Neuronal stem cell (in vitro differentiated cells): Measurements from ENCODE around the gene DHRS7.
"Not testable (repeated sequence)": the region's sequence is repeated elsewhere in the genome, so short reads cannot be mapped to it uniquely, and the experiment has no call there.

ENCODE experiments used
- DNase-seq: peaks from one replicate; pipeline ENCODE4 v3.0.0-alpha.2; 2013; ENCODE audit warnings: low spot score
- H2AFZ ChIP-seq: one replicate; pipeline ENCODE4 v1.6.1; 2013; ENCODE audit warnings: mild to moderate bottlenecking, low read length, inconsistent platforms
- H2AK5ac ChIP-seq: 2 replicates; pipeline ENCODE4 v1.6.1; 2013; ENCODE audit warnings: low read depth, mild to moderate bottlenecking, inconsistent platforms, low read length, moderate library complexity, mixed read lengths
- H2BK120ac ChIP-seq: 2 replicates; pipeline ENCODE4 v1.6.1; 2013; ENCODE audit warnings: low read depth, mild to moderate bottlenecking, inconsistent platforms, low read length, moderate library complexity, mixed read lengths
- H2BK12ac ChIP-seq: one replicate; pipeline ENCODE4 v1.6.1; 2013; ENCODE audit warnings: low read length, inconsistent platforms
- H2BK15ac ChIP-seq: 2 replicates; pipeline ENCODE4 v1.6.1; 2013; ENCODE audit warnings: mild to moderate bottlenecking, low read length, inconsistent platforms, mixed read lengths
- H2BK5ac ChIP-seq: one replicate; pipeline ENCODE4 v1.6.1; 2013; ENCODE audit warnings: inconsistent platforms, mild to moderate bottlenecking, low read length, moderate library complexity
- H3K14ac ChIP-seq: one replicate; pipeline ENCODE4 v1.6.1; 2013; ENCODE audit warnings: low read length, inconsistent platforms
- H3K18ac ChIP-seq: 2 replicates; pipeline ENCODE4 v1.6.1; 2013; ENCODE audit warnings: low read length, inconsistent platforms
- H3K23ac ChIP-seq: 2 replicates; pipeline ENCODE4 v1.6.1; 2013; ENCODE audit warnings: low read depth, mild to moderate bottlenecking, mixed read lengths, low read length, inconsistent platforms; ENCODE audit not compliant: poor library complexity
- H3K27ac ChIP-seq: replicated peaks from 3 replicates; pipeline ENCODE4 v1.5.1; 2013; ENCODE audit warnings: low read length, inconsistent platforms
- H3K27me3 ChIP-seq, 3 experiments: 2 replicates each; pipeline ENCODE4 v1.6.1; 2013; ENCODE audit warnings: low read length in 3 of 3, mild to moderate bottlenecking in 2 of 3, inconsistent platforms in 1 of 3, low read depth in 1 of 3, mixed read lengths in 1 of 3, moderate library complexity in 1 of 3; ENCODE audit not compliant: control insufficient read depth in 3 of 3, insufficient read depth in 3 of 3
- H3K36me3 ChIP-seq, 2 donors: replicated peaks in 1 of 2; 2 replicates each; pipeline ENCODE4 v1.6.1; 2013; ENCODE audit warnings: low read length in 2 of 2; ENCODE audit not compliant: control insufficient read depth in 2 of 2, insufficient read depth in 2 of 2
- H3K4ac ChIP-seq: 2 replicates; pipeline ENCODE4 v1.6.1; 2013; ENCODE audit warnings: inconsistent platforms, mild to moderate bottlenecking, low read length, moderate library complexity
- H3K4me1 ChIP-seq, 2 donors: 1 replicate in 1 of 2; 2 replicates in 1 of 2; pipeline ENCODE4 v1.6.1; 2013; ENCODE audit warnings: low read length in 2 of 2, low read depth in 1 of 2; ENCODE audit not compliant: control insufficient read depth in 2 of 2, insufficient read depth in 1 of 2
- H3K4me2 ChIP-seq: one replicate; pipeline ENCODE4 v1.6.1; 2013; ENCODE audit warnings: mild to moderate bottlenecking, low read length, inconsistent platforms; ENCODE audit not compliant: insufficient read depth, poor library complexity, severe bottlenecking
- H3K4me3 ChIP-seq, 2 donors: 2 replicates each; pipeline ENCODE4 v1.5.1; 2013; ENCODE audit warnings: low read length in 2 of 2, mild to moderate bottlenecking in 2 of 2, inconsistent platforms in 1 of 2, moderate library complexity in 1 of 2
- H3K79me1 ChIP-seq: one replicate; pipeline ENCODE4 v1.6.1; 2013; ENCODE audit warnings: low read depth, mild to moderate bottlenecking, inconsistent platforms, low read length, moderate library complexity
- H3K9ac ChIP-seq: one replicate; pipeline ENCODE4 v1.6.1; 2013; ENCODE audit warnings: mild to moderate bottlenecking, low read depth, low read length, inconsistent platforms; ENCODE audit not compliant: poor library complexity
- H3K9me3 ChIP-seq, 2 donors: replicated peaks in 1 of 2; 2 replicates each; pipeline versions ENCODE3 to v1.6.1; 2013; ENCODE audit warnings: low read length in 2 of 2, mild to moderate bottlenecking in 2 of 2, inconsistent platforms in 1 of 2, low read depth in 1 of 2, mixed read lengths in 1 of 2, moderate library complexity in 1 of 2; ENCODE audit not compliant: control insufficient read depth in 2 of 2, insufficient read depth in 1 of 2
- H4K8ac ChIP-seq: one replicate; pipeline ENCODE4 v1.6.1; 2013; ENCODE audit warnings: low read depth, mild to moderate bottlenecking, inconsistent platforms, low read length, moderate library complexity
- H4K91ac ChIP-seq: one replicate; pipeline ENCODE4 v1.6.1; 2013; ENCODE audit warnings: low read length, low read depth, mild to moderate bottlenecking, inconsistent platforms; ENCODE audit not compliant: poor library complexity
- WGBS, 2 donors: extraction: QIAGEN DNeasy Blood & Tissue Kit; methylation state at CpG; one replicate each; pipeline ENCODE4 v1.1.7; 2013; ENCODE audit warnings: missing lambda C conversion rate in 2 of 2, mixed read lengths in 1 of 2; ENCODE audit not compliant: insufficient read length in 2 of 2, insufficient replicate concordance in 1 of 2; ENCODE audit errors: extremely low coverage in 2 of 2; 5-methylcytosine and 5-hydroxymethylcytosine counted together

DHRS7 gene

DNA sequence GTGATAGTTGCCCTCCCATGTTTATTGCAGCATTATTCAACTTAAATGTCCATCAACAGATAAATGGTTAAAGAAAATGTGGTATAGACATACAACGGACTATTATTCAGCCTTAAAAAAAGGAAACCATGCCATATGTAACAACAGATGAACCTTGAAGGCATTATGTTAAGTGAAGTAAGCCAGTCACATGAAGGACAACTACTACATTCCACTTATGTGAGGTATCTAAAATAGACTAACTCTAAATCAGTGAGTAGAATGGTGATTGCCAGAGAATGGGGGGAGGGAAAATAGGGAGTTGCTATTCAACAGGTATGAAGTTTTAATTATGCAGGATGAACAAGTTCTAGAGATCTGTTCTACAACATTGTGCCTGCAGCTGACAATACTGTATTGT, 63.4 kb downstream of the DHRS7 start:
- WGBS, 2 donors, result no CpG with 5 or more reads among the region's 1 CpG
- H3K23ac ChIP-seq, result no peak overlapping the region
- no peak overlapping the region for H3K14ac ChIP-seq
- H3K18ac ChIP-seq, result no peak overlapping the region
- H3K9me3 ChIP-seq, result peaks cover 0 to 17% of the 10 kb centered on the region in 2 donors
- no peaks in the 10 kb centered on the region for H3K27me3 ChIP-seq
- no peak overlapping the region for H3K27ac ChIP-seq
- H4K91ac ChIP-seq, result no peak overlapping the region
- DNase-seq, result no peak
- H2BK15ac ChIP-seq, result no peak overlapping the region
- H2BK12ac ChIP-seq, result no peak overlapping the region
- peaks cover 2 to 32% of the 10 kb centered on the region in 2 donors for H3K36me3 ChIP-seq
- no peak overlapping the region for H4K8ac ChIP-seq
- no peak overlapping the region for H2BK5ac ChIP-seq
- no peak overlapping the region for H2AK5ac ChIP-seq
- no peak overlapping the region for H2AFZ ChIP-seq
- H3K4me1 ChIP-seq, result no peaks in the 10 kb centered on the region
- no peak overlapping the region for H3K4ac ChIP-seq
- no peak overlapping the region for H3K4me3 ChIP-seq
- no peak overlapping the region for H3K4me2 ChIP-seq
- H3K79me1 ChIP-seq, result no peaks in the 10 kb centered on the region
- no peak overlapping the region for H2BK120ac ChIP-seq
- no peak overlapping the region for H3K9ac ChIP-seq

GRCh38 chr14:60099855-60100254, 65.3 kb downstream of the DHRS7 start:
- H3K27ac ChIP-seq, H3K4ac ChIP-seq, H3K79me1 ChIP-seq, H4K91ac ChIP-seq, H2AFZ ChIP-seq, H2BK120ac ChIP-seq, H2BK12ac ChIP-seq, H4K8ac ChIP-seq, H3K4me1 ChIP-seq, H3K14ac ChIP-seq, H3K4me3 ChIP-seq, H3K4me2 ChIP-seq, H2BK5ac ChIP-seq, DNase-seq, H2BK15ac ChIP-seq, H3K9ac ChIP-seq, H3K23ac ChIP-seq, H2AK5ac ChIP-seq, H3K27me3 ChIP-seq, H3K18ac ChIP-seq: not testable (repeated sequence)
- peaks cover 0 to 19% of the 10 kb centered on the region in 2 donors for H3K9me3 ChIP-seq
- WGBS, 2 donors, result no CpG with 5 or more reads among the region's 7 CpGs
- H3K36me3 ChIP-seq, result peaks cover 2 to 39% of the 10 kb centered on the region in 2 donors

DNA sequence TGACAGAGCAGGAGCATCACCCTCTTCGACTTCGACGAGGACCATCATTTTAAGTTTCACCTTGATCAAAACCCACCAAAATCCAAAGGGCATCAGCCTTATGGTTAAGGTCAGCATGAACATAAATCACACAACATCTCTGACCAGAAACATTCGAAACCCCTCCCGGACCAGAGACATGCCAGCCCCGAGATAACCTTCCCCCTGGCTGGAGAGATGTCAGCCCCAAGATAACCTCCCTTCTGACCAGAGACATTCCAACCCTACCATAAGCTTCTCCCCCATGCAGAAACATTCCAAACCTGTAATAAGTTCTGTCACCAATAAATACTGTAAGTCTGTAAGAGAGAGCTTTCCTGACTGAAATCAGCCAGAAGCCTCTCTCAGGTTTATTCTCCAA, 67.2 kb downstream of the DHRS7 start:
- H3K36me3 ChIP-seq, result peaks cover 2 to 39% of the 10 kb centered on the region in 2 donors
- no peak overlapping the region for H3K9ac ChIP-seq
- H3K27me3 ChIP-seq, result no peaks in the 10 kb centered on the region
- H3K27ac ChIP-seq, result no peak overlapping the region
- no peak overlapping the region for H2BK15ac ChIP-seq
- no peak overlapping the region for H3K18ac ChIP-seq
- H2AK5ac ChIP-seq, result no peak overlapping the region
- no peak overlapping the region for H3K23ac ChIP-seq
- no peak overlapping the region for H3K4me2 ChIP-seq
- no peak overlapping the region for H2AFZ ChIP-seq
- H4K91ac ChIP-seq, result no peak overlapping the region
- WGBS, 2 donors, result no CpG with 5 or more reads among the region's 6 CpGs
- no peak overlapping the region for H4K8ac ChIP-seq
- no peak overlapping the region for H2BK12ac ChIP-seq
- no peak overlapping the region for H3K14ac ChIP-seq
- no peak for DNase-seq
- no peak overlapping the region for H2BK5ac ChIP-seq
- H3K4ac ChIP-seq, result no peak overlapping the region
- no peak overlapping the region for H2BK120ac ChIP-seq
- H3K4me1 ChIP-seq, result peaks cover 4 to 5% of the 10 kb centered on the region in 2 donors
- peaks cover 0 to 15% of the 10 kb centered on the region in 2 donors for H3K9me3 ChIP-seq
- H3K4me3 ChIP-seq, result no peak overlapping the region
- no peaks in the 10 kb centered on the region for H3K79me1 ChIP-seq

DNA sequence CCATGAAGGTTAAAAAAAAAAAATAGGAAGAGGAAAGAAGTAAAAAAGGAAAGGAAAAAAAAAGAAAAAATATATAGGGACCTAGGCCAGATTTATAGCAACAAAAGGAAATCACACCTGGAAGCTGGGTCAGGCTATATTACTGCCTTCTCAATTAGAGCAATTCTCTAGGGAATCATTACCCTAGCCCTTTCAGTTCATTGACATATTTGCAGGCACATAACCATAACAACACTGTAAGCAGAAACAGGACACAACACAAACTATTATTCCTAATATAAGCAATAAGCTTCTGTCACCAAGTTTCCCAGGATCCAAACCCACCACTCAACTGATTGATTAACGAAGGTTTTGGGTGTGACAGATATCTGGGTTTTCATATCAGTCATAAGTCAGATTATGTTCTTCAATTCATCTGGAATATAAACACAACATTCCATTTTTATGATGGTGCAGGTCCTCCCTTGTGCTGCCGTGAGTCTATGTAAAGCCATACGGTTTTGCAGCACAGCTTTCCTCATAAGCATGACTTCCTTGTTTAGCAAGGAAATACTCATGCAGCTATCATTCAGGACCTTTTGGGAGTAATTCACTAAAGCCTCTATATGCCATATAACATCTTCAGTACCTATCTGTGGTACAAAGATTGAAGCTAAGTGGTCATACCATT, 69.3 kb downstream of the DHRS7 start:
- Histone ChIP-seq H3K4ac (no peak overlapping the region), H2BK15ac (no peak overlapping the region), H4K91ac (no peak overlapping the region), H2BK5ac (no peak overlapping the region), H2BK120ac (no peak overlapping the region), H2AK5ac (no peak overlapping the region), H3K36me3 (peaks cover 2 to 34% of the 10 kb centered on the region in 2 donors), H3K27me3 (no peaks in the 10 kb centered on the region), H3K4me3 (no peak overlapping the region), H3K4me2 (no peak overlapping the region), H2AFZ (no peak overlapping the region), H3K14ac (no peak overlapping the region), H4K8ac (no peak overlapping the region), H3K27ac (no peak overlapping the region), H3K9ac (no peak overlapping the region), H3K79me1 (no peaks in the 10 kb centered on the region), H3K9me3 (peaks cover 0 to 15% of the 10 kb centered on the region in 2 donors), H3K4me1 (peaks cover 4 to 6% of the 10 kb centered on the region in 2 donors), H3K18ac (no peak overlapping the region), H2BK12ac (no peak overlapping the region), H3K23ac (no peak overlapping the region)
- no peak for DNase-seq
- no CpG with 5 or more reads among the region's 3 CpGs for WGBS, 2 donors
